ENCODE measurements around the gene TRIM63.

- TF ChIP-seq CTCF (conservative IDR thresholded peaks at IDR 0.05; ENCODE audit: low read length): no peak
- no peak for TF ChIP-seq EZH2phosphoT487 (IDR thresholded peaks at IDR 0.05; ENCODE audit: borderline replicate concordance, low read depth, low read length)
Observed at GRCh38 chr1:26098602-26099001, 31.2 kb upstream of the TRIM63 start.

Data from OCI-LY7 (cell line).